DND-41 (cell line): ENCODE measurements around the gene CRY2.

ENCODE experiments used
- ATAC-seq: fragments of 200-7000 bp; cut with Tn5 transposase; 3 replicates; pipeline ENCODE4 v1.9.1; 2021; ENCODE audit warnings: low read depth; ENCODE audit not compliant: insufficient read depth
- DNase-seq: peaks from one replicate; pipeline ENCODE4 v3.0.0-alpha.2; 2020
- H2AFZ ChIP-seq: 2 replicates; pipeline ENCODE4 v1.6.0; 2012; ENCODE audit warnings: low read depth, low read length
- H3K27ac ChIP-seq: 2 replicates; pipeline ENCODE4 v1.5.1; 2012; ENCODE audit warnings: low read length, inconsistent platforms
- H3K27me3 ChIP-seq: fragments of 200-600 bp; sonication (generic); 2 replicates; pipeline ENCODE4 v1.6.0; 2012; ENCODE audit warnings: low read length, mild to moderate bottlenecking, inconsistent platforms; ENCODE audit not compliant: insufficient read depth, poor library complexity
- H3K36me3 ChIP-seq: 2 replicates; pipeline ENCODE4 v1.5.1; 2012; ENCODE audit warnings: low read length, inconsistent platforms; ENCODE audit not compliant: insufficient read depth
- H3K4me1 ChIP-seq: 2 replicates; pipeline ENCODE4 v1.5.1; 2012; ENCODE audit warnings: mild to moderate bottlenecking, low read length; ENCODE audit not compliant: insufficient read depth
- H3K4me2 ChIP-seq: 2 replicates; pipeline ENCODE4 v1.6.0; 2012; ENCODE audit warnings: mild to moderate bottlenecking, moderate library complexity, low read length, inconsistent platforms; ENCODE audit not compliant: insufficient read depth
- H3K4me3 ChIP-seq, 2 experiments: fragments of 200-600 bp in 1 of 2; shearing (Covaris generic) in 1 of 2; 2 replicates each; pipeline ENCODE4 v1.5.1; 2012 to 2016; ENCODE audit warnings: inconsistent platforms in 2 of 2, low read length in 2 of 2, mild to moderate bottlenecking in 2 of 2, low read depth in 1 of 2, moderate library complexity in 1 of 2
- H3K79me2 ChIP-seq: 2 replicates; pipeline ENCODE4 v1.6.0; 2012; ENCODE audit warnings: low read length, inconsistent platforms; ENCODE audit not compliant: insufficient read depth
- H3K9ac ChIP-seq: 2 replicates; pipeline ENCODE4 v1.6.0; 2012; ENCODE audit warnings: low read depth, mild to moderate bottlenecking, inconsistent platforms, low read length, moderate library complexity
- H3K9me3 ChIP-seq: 2 replicates; pipeline ENCODE4 v1.5.1; 2012; ENCODE audit warnings: low read length, moderate library complexity, mild to moderate bottlenecking, inconsistent platforms; ENCODE audit not compliant: insufficient read depth, severe bottlenecking
- H4K20me1 ChIP-seq: 2 replicates; pipeline ENCODE4 v1.6.0; 2012; ENCODE audit warnings: low read length; ENCODE audit not compliant: insufficient read depth
- CTCF ChIP-seq: IDR thresholded peaks from 2 replicates; pipeline ENCODE4 v1.5.1; 2012; ENCODE audit warnings: borderline replicate concordance, low read length, moderate library complexity, mild to moderate bottlenecking; ENCODE audit not compliant: poor library complexity, severe bottlenecking; ENCODE audit errors: extremely low read depth
- EZH2 ChIP-seq: IDR thresholded peaks from 3 replicates; pipeline ENCODE4 v1.6.1; 2012; ENCODE audit warnings: borderline replicate concordance, low read depth, mild to moderate bottlenecking, moderate library complexity, low read length, inconsistent platforms; ENCODE audit not compliant: severe bottlenecking

CRY2 gene

DNA sequence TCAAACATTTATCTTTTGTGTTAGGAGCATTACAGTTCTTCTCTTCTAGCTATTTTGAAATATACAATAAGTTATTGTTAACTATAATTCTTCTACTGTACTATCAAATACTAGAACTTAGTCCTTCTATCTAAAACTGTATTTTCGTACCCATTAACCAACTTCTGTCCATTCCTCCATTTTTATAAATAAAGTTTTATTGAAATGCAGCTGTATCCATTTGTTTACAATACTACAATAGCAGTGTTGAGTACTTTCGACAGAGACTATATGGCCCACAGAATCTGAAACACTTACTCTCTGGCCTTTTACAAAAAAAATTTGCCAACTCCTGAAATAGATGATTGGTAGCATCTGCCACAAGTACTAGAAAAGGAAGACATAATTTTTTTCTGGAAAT is 47.0 kb upstream of the CRY2 start:
- no peak overlapping the region for H3K27ac ChIP-seq
- H3K4me2 ChIP-seq: no peak overlapping the region
- peaks cover under 1% of the 10 kb centered on the region for H3K79me2 ChIP-seq
- H3K36me3 ChIP-seq: no peaks in the 10 kb centered on the region
- ATAC-seq (no peak), DNase-seq (no peak)
- H4K20me1 ChIP-seq: no peaks in the 10 kb centered on the region
- H3K4me3 ChIP-seq: no peak overlapping the region
- no peaks in the 10 kb centered on the region for H3K27me3 ChIP-seq
- TF ChIP-seq EZH2: no peak
- no peaks in the 10 kb centered on the region for H3K9me3 ChIP-seq
- peaks cover 11% of the 10 kb centered on the region for H3K4me1 ChIP-seq
- no peak overlapping the region for H2AFZ ChIP-seq
- no peak overlapping the region for H3K9ac ChIP-seq

- Histone ChIP-seq H3K4me1 (peaks cover 27% of the 10 kb centered on the region), H3K9me3 (no peaks in the 10 kb centered on the region), H3K36me3 (peaks cover 3% of the 10 kb centered on the region; the same call in 1 of the 2 replicates), H3K4me3 (no peak overlapping the region), H4K20me1 (peaks cover 4% of the 10 kb centered on the region; the same call in 1 of the 2 replicates), H3K4me2 (no peak overlapping the region), H2AFZ (no peak overlapping the region), H3K79me2 (peaks cover 17% of the 10 kb centered on the region), H3K27me3 (no peaks in the 10 kb centered on the region), H3K9ac (no peak overlapping the region), H3K27ac (no peak overlapping the region)
- no peak for TF ChIP-seq CTCF
- TF ChIP-seq EZH2: no peak
- ATAC-seq (no peak), DNase-seq (no peak)
Observed at GRCh38 chr11:45801723-45802315, 45.5 kb upstream of the CRY2 start.

- no peak for TF ChIP-seq CTCF
- TF ChIP-seq EZH2: no peak
- Histone ChIP-seq H3K4me1 (peaks cover 36% of the 10 kb centered on the region), H3K27ac (no peak overlapping the region), H4K20me1 (peaks cover 6% of the 10 kb centered on the region), H3K36me3 (peaks cover 10% of the 10 kb centered on the region; the same call in 1 of the 2 replicates), H3K9ac (no peak overlapping the region), H3K4me3 (no peak overlapping the region), H2AFZ (no peak overlapping the region), H3K9me3 (no peaks in the 10 kb centered on the region), H3K79me2 (peaks cover 26% of the 10 kb centered on the region), H3K27me3 (no peaks in the 10 kb centered on the region), H3K4me2 (no peak overlapping the region)
- DNase-seq (no peak), ATAC-seq (no peak)
Observed at GRCh38 chr11:45802531-45803317, 44.6 kb upstream of the CRY2 start.
